Superior temporal gyrus (tissue), 1 donor: Measurements from ENCODE around the gene SNX14.

Experiments used
- DNase-seq: peaks from one replicate; pipeline ENCODE4 v3.0.0-alpha.2; 2016; ENCODE audit errors: extremely low spot score

The SNX14 gene

GRCh38 chr6:85506441-85507093, 87.1 kb downstream of the SNX14 start:
- no peak for DNase-seq

- DNase-seq: no peak
Observed at GRCh38 chr6:85498596-85499258, 94.9 kb downstream of the SNX14 start.

GRCh38 chr6:85496856-85497255, 96.8 kb downstream of the SNX14 start:
- no peak for DNase-seq

GRCh38 chr6:85496009-85496579, 97.6 kb downstream of the SNX14 start:
- DNase-seq: no peak

DNA sequence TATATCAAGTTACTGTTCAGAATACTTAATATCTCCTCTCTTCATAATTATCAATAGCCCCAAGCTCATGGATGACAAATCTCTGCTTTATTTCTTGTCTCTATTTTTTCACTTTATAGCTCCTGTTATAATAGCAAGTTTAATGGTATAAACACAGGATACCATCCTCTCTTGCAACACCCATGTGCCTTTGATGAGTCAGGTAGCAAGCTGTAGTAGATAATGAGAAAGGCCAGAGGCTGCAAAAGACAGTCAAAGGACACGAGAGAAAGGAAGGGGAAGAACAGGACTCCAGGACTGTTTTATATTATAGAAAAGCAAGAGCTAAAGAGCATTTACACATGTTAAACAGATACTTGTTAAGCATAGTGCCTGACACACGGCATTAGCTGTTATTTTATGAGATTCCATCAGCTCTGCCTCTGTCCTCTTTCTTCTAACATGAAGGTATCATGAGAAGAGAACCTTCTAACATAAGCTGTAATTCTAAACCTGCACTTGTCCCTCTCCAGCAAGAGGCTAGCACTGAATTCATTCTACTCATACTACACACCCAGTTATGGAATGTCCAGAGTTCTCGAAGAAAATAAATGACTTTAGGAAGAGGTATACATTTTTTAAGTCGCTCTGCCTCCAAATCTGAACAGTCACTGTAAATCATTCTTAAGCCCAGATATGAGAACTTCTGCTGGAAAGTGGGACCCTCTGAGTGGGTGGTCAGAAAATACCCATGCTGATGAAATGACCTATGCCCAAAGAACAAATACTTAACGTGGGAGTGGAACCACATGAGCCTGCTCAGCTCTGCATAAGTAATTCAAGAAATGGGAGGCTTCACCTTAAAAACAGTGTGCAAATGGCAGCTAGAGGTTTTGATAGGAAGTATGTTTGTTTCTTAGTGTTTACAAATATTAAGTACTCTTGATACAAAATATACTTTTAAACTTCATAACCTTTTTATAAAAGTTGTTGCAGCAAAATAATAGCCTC, 98.8 kb downstream of the SNX14 start:
- DNase-seq: no peak

GRCh38 chr6:85493389-85493788, 100.3 kb downstream of the SNX14 start:
- DNase-seq: no peak

- DNase-seq: no peak
Observed at GRCh38 chr6:85490516-85491248, 103.0 kb downstream of the SNX14 start.

DNA sequence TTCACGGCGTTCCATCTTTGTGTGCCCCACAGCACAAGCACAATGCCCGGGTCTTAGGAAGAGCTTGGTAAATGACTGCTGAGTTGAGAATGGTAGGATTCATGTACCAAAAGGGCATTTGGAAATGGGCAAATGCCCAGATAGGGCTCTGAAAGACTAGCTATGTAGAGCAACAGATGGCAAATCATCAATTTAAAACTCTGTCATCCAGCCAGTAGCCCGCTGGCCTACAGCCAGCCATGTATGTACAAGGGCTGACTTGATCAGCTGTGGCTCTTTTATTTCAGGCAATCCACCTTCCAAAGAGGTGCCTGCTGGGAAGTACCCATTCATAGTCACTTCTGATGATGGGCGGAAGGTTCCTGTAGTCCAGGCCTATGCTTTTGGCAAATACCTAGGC, 108.7 kb downstream of the SNX14 start:
- DNase-seq: no peak

- DNase-seq: no peak
Observed at GRCh38 chr6:85483846-85484245, 109.8 kb downstream of the SNX14 start.

GRCh38 chr6:85482905-85483700, 110.6 kb downstream of the SNX14 start:
- peak; percentile 88 for DNase-seq

GRCh38 chr6:85482206-85482904, 111.3 kb downstream of the SNX14 start:
- DNase-seq: no peak

DNA sequence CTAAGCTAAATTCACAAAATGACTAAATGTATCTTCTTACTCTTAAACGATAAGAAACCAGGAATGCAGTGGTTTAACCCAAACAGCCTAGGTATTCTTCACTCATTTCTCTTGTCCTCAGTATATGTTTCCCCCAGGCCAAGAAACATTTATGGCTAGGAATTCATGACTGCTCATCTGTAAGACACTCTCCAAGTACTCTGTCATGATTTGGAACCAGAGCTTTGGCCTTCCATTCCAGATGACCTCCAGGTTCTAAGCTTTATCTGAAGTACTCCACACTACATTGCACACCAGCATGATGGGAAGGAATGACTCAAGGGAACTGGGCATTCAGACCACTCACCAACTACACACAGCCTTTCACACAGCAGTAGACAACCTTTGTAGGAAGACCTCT, 114.5 kb downstream of the SNX14 start:
- DNase-seq: no peak

- no peak for DNase-seq
Observed at GRCh38 chr6:85476532-85476931, 117.1 kb downstream of the SNX14 start.

GRCh38 chr6:85473748-85474147, 119.9 kb downstream of the SNX14 start:
- no peak for DNase-seq

DNA sequence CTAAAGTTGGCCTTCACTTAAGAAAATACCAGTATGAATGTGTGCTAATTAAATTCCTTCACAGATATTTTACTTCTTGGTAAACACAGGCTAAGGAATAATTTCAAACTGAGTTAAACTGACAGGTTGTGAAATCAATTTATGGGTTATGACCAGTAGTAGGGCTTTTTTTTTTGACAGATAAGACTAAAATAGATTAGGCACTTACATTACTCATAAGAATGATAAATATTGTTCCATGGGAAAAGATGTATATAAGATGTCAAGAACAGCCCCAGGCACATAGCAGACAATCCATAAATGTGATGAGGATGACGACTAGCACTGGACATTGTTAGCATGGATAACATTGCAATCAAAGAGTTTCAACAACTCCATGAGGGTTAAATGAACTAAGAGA, 120.9 kb downstream of the SNX14 start:
- DNase-seq: no peak

- no peak for DNase-seq
Observed at GRCh38 chr6:85470023-85470410, 123.6 kb downstream of the SNX14 start.

DNA sequence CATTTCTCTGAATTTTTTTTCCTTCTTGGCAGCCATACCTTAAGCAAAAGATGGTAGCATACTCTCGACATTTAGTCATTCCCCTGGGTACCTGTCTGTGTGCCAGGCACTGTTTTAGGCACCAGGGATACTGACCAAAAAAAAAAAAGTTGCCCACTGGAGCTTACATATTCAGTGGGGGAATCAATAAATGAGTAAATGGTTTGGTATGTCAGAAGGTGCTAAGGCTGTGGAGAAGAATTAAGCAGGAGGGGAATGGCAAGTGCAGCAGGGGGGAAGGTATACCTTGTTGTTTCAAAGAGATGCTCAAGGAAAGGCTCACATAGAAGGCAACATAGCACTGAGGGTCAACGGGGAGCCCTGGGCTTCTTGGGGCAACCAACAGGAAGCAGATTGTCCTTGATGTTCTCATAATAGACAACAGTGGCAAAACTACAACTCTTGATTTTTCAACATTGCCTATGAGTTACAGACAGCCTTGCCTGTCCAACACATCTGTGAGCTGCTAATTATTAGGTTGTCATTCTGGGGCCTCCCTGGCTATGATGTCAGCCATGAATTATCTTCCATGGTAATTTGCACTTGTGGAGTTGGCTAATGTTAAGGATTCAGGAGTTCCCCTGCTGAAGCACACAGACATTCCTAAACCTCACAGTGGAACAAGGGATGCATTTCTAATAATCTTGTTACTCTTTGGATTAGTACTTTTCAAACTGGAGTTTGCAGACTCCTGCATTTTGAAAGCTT, 124.2 kb downstream of the SNX14 start:
- no peak for DNase-seq

GRCh38 chr6:85468326-85468725, 125.3 kb downstream of the SNX14 start:
- no peak for DNase-seq

- no peak for DNase-seq
Observed at GRCh38 chr6:85465762-85466161, 127.9 kb downstream of the SNX14 start.
